ENCODE data around the gene PCYT2.
"Not testable (repeated sequence)": the region's sequence is repeated elsewhere in the genome, so short reads cannot be mapped to it uniquely, and the experiment has no call there.

PCYT2 gene

GRCh38 chr17:81920612-81921536, 9.7 kb upstream of the PCYT2 start:
- Histone ChIP-seq H3F3A (ENCODE audit: insufficient read depth, low read length) (no peaks in the 10 kb centered on the region), H3K4me3 (ENCODE audit: low read depth, low read length, poor library complexity, severe bottlenecking) (no peak overlapping the region), H4K20me1 (ENCODE audit: insufficient read depth, low read length) (no peaks in the 10 kb centered on the region), H3K4me1 (ENCODE audit: insufficient read depth, low read length, severe bottlenecking) (peaks cover 48% of the 10 kb centered on the region), H3K9me2 (ENCODE audit: low read depth, low read length) (no peaks in the 10 kb centered on the region), H3K9ac (ENCODE audit: low read length) (no peak overlapping the region), H3K27ac (ENCODE audit: low read depth, low read length, poor library complexity, severe bottlenecking) (no peak overlapping the region), H3K4me2 (ENCODE audit: low read length) (no peak overlapping the region), H2AFZ (ENCODE audit: low read length) (no peak overlapping the region), H3K27me3 (ENCODE audit: insufficient read depth, low read length) (no peaks in the 10 kb centered on the region), H3K79me2 (ENCODE audit: insufficient read depth, low read length) (peaks cover 16% of the 10 kb centered on the region), H3K9me3 (ENCODE audit: low read length) (no peaks in the 10 kb centered on the region), H3K36me3 (ENCODE audit: insufficient read depth, low read length) (peaks cover 24% of the 10 kb centered on the region; the same call in 1 of the 2 replicates)
- TF ChIP-seq CTCF (IDR thresholded peaks at IDR 0.05; ENCODE audit: low read length) (no peak), EZH2 (IDR thresholded peaks at IDR 0.05; ENCODE audit: borderline replicate concordance, low read length) (no peak)

- Histone ChIP-seq H4K20me1 (ENCODE audit: insufficient read depth, low read length) (no peaks in the 10 kb centered on the region), H3K9me3 (ENCODE audit: low read length) (no peaks in the 10 kb centered on the region), H3K4me1 (ENCODE audit: insufficient read depth, low read length, severe bottlenecking) (peaks cover 29% of the 10 kb centered on the region), H2AFZ (ENCODE audit: low read length) (no peak overlapping the region), H3K79me2 (ENCODE audit: insufficient read depth, low read length) (peaks cover under 1% of the 10 kb centered on the region; the same call in 1 of the 2 replicates), H3K27ac (ENCODE audit: low read depth, low read length, poor library complexity, severe bottlenecking) (no peak overlapping the region), H3K9ac (ENCODE audit: low read length) (no peak overlapping the region), H3K4me3 (ENCODE audit: low read depth, low read length, poor library complexity, severe bottlenecking) (no peak overlapping the region), H3K36me3 (ENCODE audit: insufficient read depth, low read length) (peaks cover 43% of the 10 kb centered on the region), H3K27me3 (ENCODE audit: insufficient read depth, low read length) (no peaks in the 10 kb centered on the region), H3K9me2 (ENCODE audit: low read depth, low read length) (no peaks in the 10 kb centered on the region), H3K4me2 (ENCODE audit: low read length) (no peak overlapping the region), H3F3A (ENCODE audit: insufficient read depth, low read length) (no peaks in the 10 kb centered on the region)
- TF ChIP-seq CTCF (IDR thresholded peaks at IDR 0.05; ENCODE audit: low read length) (no peak), EZH2 (IDR thresholded peaks at IDR 0.05; ENCODE audit: borderline replicate concordance, low read length) (no peak)
These were observed 7.8 kb upstream of the PCYT2 start for GRCh38 chr17:81918832-81919545.

- not testable (repeated sequence) for H4K20me1 ChIP-seq (ENCODE audit: insufficient read depth, low read length); H3K9me2 ChIP-seq (ENCODE audit: low read depth, low read length); H3K27me3 ChIP-seq (ENCODE audit: insufficient read depth, low read length); H3F3A ChIP-seq (ENCODE audit: insufficient read depth, low read length); H3K79me2 ChIP-seq (ENCODE audit: insufficient read depth, low read length); H2AFZ ChIP-seq (ENCODE audit: low read length); H3K9me3 ChIP-seq (ENCODE audit: low read length); H3K27ac ChIP-seq (ENCODE audit: low read depth, low read length, poor library complexity, severe bottlenecking)
- Histone ChIP-seq H3K36me3 (ENCODE audit: insufficient read depth, low read length) (peaks cover 50% of the 10 kb centered on the region), H3K4me3 (ENCODE audit: low read depth, low read length, poor library complexity, severe bottlenecking) (peak overlapping the region; percentile 94), H3K9ac (ENCODE audit: low read length) (peak overlapping the region; percentile 34; the same call in 1 of the 2 replicates), H3K4me1 (ENCODE audit: insufficient read depth, low read length, severe bottlenecking) (peaks cover 24% of the 10 kb centered on the region), H3K4me2 (ENCODE audit: low read length) (peak overlapping the region; percentile 98)
These were observed 7.1 kb upstream of the PCYT2 start for GRCh38 chr17:81918333-81918669.

All from OCI-LY1 (cell line).